EH (cell line): ENCODE data around the gene FANK1.

Experiments
- DNase-seq: peaks from one replicate; pipeline ENCODE4 v3.0.0-alpha.2; 2015; ENCODE audit warnings: low read depth

The FANK1 gene

DNA sequence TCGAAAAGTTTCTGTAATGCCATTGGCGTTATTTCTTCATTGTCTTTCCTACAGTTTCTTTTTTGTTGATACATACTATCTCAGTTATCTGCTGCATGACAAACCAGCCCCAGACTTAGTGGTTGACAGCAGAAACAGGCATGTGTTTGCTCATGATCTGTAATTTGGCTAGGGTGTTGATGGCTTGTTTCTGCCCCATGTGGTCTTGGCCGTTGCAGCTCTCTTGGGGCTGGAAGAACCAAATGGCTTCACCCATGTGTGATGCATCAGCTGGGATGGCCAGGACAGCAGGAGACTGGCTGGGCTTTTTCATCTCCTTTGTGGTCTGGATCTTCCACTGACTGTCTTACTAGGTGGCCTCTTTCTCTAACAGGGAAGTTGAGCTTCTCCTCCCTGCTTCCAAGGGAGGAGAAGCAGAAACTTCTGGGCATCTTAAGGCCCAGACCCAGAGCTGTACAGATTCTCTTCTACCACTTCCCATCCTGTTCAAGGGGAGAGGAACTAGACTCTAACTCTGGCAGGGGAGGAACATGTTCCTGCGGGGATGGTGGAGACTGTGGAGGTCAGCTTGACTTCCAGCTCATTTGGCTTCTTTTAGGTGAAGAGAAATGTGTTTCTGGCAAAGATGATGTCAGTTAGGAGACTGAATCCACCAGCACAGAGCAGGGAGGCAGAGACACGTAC is 89.3 kb downstream of the FANK1 start:
- peak; percentile 18 for DNase-seq

DNA sequence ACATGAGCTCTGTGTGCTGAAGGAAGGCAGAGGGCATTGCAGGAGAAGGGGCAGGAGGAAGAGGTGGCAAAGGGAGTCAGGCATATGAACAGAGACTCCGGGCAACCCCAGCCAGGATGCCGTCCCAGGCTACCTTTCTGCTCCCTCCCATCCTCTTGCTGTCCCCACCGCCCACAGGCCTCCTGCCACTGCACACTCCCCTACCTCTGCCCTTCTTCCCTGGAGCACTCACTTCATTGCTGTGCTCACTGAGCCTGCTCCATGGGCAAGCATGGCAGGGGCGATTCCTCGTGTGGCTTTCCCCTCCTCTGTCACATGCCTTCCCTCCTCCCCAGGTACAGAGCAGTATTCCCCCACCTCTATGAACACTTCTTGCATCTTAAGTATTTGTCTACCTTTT is 93.4 kb downstream of the FANK1 start:
- no peak for DNase-seq

DNA sequence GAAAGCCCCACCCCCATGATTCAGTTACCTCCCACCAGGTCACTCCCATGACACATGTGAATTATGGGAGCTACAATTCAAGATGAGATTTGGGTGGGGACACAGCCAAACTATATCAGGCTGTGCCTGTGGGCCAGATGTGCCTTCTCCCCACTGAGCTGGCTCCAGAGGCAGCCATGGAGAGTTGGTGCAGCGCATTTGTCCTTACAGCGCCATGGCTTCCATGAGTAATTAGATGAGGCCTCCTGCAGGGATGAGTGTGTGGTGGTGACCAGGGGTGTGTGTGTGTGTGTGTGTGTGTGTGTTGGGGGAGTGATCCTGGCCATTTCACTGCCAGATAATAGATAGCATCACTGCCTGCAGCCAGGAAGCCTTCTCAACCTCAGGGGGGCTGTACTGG is 94.6 kb downstream of the FANK1 start:
- no peak for DNase-seq

DNA sequence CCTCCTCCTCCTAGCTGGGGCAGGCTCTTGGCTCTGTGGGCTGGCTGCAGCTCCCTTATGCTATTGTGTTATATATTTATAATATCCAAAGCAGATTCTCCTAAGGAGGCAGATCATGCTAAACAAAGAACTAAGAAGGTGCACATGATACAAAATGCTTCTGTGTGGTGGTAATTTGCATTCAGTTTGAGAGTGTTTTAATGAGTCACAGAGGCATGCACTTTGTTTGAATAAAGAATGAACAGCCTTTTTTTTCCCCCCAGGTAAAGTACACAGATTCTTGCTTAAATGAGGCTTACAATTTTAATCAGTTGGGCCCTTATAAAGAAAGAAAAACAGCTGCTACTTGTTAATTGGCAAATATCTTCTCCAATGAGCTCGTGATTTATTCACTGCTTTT is 95.0 kb downstream of the FANK1 start:
- no peak for DNase-seq

DNA sequence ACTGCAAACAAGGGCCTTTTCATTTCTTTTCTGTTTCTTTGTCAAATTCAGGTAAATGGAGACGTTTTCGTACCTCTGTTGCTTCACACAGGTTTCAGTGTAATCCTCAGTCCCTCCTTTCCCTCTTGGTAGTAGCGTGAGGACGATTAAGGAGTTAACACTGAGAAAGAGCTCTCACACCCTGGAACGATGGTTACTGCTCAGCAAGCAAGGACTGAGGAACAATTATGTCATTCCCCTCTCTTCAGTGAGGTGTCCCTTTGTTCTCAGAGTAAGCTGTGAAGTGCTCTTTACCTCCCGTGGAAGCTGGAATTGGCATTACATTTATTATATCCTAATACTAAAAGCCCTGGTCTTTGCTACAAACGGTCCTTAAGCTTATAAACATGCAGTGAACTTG is 95.9 kb downstream of the FANK1 start:
- no peak for DNase-seq

DNA sequence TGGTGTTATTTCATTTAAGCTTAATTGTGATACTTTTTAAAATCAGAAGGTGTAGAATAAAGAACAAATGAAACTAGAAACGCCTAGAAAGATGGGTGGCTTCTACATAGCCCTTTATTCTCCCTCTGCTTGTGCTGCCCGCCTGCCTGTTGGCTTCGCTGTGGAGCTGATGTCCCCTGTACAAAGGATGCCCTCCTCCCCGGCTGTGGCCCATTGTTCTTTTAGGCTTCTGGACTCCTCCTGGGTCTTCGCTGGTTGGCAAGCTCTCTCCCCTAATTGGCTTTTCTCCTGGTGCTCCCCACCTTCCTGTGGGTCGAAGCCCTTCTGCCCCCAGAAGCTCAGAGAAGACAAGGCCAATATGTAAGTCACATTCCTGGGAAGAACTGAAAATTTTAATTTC is 98.2 kb downstream of the FANK1 start:
- no peak for DNase-seq

DNA sequence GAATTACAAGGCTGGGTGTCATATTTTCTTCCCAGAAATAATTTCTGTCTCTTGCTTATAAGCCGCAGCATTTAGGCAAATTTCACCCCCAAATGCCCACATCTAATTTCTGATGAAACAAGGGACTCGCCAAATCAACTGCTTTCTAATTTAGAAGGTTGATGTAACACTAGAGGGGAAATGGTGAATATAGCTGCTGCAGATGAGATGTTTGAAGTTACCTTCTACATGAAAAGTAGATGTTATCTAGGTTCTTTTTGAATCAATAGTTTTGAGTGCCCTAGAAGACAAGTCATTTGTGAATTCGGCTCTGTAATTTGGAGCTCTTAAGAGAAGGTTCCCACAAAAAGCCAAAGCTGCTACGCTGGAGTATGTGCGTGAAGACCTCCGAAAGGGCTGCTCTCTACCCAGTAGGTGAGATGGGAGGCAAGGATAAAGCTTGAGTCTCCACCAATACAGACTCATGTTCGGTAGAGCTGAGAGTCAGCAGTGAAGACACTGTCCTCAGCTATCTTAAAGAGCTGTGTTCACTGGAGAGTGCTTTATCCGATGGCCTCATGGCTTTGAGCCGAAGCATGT is 99.5 kb downstream of the FANK1 start:
- DNase-seq: no peak

DNA sequence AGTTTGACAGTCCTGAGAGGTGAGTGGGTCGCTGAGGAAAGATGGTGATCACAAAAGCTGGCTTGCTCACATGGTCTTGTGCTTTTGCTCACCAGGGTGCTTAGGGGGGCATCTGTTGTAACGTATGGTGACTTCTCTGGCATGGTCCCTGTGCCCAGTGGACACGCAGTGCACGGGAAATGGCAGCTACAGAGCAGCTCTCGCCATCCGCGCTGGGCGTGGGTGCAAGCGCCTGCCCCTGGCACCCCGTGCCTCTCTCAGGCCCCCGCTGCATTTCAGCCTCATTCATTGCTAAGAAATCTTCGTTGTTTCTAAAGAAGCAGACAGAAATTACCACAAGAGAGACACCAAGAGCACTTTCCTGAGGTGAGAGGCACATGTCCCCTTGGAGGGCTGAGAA is 101.2 kb downstream of the FANK1 start:
- DNase-seq: no peak

DNA sequence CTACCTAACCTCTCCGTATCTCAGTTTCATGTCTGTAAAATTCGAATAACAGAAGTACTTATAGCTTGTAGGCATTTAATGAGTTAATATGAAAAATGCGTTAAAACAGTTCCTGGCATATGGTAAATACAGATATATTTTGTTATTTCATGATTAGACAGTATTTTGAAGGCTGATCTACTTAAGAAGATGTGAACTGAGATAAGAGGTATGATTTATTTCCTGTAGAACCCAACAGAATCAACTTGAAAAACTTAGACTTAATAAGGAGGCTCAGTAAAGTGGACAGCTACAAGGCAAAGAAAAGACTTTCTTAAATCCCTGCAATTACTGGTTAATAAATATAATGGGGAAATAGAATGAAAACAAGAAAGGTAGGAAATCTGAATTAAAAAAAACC is 103.3 kb downstream of the FANK1 start:
- no peak for DNase-seq

DNA sequence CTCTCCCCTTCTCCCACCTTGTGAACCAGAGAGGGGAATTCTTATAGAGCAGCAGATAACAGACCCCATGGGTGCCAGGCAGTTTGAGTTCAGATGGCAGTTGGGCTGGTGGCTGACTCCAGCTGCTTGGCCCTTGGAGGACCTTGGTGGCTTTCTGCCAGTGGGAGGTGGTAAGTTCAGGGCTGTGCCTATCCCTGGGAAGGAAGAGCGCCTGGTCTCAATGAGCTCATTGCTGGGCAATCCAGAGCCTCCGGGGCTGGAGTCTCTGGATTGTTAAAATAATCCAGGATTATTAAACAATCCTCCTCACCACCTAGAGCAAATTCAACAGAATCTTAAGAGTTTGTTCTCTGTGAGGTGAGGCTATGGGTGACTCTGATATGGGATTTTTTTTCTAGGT is 105.2 kb downstream of the FANK1 start:
- DNase-seq: peak; percentile 84

DNA sequence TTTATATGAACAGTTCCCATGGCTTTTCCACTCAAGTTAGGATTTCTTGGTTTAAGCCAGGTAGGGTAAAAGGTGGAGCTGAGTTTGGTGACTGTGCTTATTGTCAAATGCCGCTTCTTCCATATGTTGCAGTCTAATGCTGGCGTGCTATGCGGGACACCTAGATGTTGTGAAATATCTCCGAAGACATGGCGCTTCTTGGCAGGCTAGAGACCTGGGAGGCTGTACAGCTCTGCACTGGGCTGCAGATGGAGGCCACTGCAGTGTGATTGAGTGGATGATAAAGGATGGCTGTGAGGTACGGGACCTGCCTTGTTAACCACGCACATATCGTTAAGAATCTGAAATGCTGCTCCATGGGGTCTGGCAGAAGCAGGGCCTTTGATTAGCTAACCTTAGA is 108.4 kb downstream of the FANK1 start:
- DNase-seq: no peak

DNA sequence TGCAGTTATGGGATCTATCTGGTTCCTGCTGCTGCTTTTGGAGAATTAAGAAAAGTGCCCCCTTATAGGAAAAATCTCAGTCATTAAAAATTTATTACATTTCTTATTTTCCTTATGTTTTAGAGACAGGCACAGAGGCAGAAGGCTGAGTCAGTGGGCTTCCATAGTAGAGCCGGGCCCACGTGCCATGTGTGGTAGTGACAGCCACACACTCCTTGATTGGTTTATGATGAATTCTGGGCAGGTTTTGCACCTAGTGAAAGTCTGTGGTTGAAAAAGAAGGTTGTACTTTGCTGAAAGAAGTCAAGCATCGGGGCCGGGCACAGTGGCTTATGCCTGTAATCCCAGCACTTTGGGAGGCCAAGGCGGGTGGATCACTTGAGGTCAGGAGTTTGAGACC is 109.9 kb downstream of the FANK1 start:
- no peak for DNase-seq

DNA sequence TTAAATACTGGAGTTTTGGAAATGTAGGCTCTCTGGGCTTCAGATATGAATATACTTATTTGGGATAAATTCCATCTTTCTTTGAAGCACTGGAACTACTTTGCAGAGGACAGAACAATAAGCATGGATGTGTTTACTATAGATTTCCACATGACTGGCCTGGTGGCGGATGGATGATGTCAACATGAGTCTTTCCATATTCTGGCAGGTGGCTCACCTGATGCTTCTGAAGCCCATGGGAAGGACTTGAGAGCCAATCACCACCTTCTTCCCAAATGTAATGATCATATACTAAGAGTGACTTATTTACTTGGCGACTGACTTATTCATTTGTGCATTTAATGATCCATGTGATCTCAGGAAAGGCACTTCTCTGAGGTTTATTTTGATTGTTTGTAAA is 110.5 kb downstream of the FANK1 start:
- DNase-seq: no peak

DNA sequence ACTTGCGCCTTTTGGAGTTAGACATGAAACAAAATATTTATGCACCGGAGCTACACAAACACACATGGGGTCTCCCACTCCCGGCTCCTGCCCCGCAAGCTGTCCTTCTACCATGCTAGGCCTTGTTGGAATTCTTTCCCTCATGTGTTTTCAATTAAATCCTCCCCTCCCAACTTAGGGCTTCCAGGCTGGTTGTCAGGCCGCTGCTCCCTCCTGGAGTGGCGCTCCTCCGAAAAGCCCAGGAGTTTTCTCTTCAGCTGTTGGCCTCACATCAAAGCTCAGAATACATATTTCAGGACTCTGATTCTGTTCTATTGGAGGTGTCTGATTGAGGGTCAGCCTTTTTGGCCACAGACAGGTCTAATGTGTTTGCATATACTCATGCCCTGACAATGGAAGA is 113.3 kb downstream of the FANK1 start:
- no peak for DNase-seq

DNA sequence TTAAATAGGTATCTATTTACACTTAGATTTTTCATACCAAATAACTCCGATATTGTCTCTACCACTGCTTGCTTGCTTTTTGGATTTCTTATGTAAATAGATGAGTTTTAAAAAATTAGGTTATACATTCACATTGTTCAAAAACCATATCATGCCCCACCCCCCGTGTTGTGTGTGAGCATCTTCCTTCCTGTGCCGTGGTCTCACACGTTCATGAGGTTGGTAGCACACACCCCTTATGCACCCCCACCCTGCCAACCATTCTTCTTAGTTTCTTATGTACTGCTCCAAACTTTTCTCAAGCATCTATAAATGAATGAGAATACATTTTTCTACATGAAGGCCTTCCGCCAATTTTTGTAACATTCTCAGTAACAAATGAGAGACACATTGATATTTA is 115.6 kb downstream of the FANK1 start:
- DNase-seq: no peak

DNA sequence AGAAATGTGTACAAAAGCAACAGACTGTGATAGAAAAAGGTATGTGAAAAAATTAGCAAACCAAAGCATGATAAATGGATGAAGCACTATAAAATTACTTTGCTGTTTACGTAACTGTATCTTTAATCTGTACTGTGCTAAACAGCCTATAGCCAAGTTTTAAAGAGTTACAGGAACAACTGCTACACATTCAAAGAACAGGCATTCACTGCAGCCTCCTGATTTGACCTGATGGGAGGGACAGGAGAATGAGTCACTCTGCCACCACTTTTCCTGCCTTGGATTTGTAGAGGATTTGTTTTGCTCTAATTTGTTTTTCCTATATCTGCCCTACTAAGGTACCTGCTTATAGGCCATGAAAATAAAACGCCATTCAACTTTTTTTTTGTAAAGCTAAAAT is 116.1 kb downstream of the FANK1 start:
- peak; percentile 45 for DNase-seq

DNA sequence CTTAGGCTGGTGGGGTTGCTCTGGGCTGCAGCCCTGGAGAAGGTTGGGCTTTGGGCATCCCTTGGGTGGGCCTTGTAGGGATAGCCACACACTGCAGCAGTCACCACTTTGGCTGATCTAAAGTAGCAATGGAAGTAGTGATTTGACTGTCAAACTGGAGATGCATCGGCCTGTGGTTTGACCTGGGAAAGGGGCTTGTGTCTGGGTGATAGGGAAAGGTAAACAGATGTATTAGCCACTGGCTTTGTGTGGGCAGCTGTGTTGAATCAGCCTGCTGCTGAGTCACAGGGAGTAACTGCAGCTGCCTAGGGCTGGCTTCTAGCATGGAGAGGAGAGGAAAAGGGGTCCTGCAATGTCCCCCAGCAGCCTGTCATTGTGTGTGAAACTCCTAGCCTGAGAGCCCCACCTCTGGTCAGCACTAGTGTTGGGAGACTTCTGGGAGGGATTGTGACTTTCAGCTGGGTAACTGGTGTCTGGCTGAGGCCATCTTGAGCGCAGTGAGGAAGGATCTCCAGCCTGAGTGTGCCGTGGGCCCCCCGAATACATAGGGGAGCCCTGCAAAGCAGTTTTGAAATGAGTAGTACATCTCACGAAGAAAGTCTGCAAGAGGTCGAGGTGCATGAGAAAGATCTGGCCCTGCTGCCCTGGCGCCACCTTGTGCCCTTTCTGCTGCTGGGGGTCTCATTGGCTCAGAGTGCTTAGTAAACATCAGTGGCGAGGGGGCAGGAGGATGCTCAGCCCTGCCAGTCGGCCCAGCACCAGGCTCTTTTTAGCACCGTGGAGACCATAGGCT is 117.3 kb downstream of the FANK1 start:
- peak; percentile 82 for DNase-seq

DNA sequence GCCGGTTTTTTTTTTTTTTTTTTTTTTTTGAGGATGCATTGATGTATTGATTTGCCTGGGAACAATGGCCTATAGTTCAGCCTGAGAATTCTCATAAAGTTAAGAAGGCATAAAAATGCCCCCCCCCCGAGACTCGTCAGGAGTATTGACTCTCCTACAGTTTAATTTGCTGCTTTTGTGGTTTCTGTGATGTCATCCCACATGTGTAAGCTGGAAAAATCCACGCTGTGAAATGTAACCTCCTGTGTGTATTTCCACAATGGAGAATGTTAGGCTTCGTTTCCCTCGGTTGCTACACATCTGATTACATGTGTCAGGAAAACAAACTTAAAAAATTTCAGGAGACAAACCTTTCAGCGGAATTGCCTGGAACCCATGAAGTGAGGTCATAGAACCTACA is 117.9 kb downstream of the FANK1 start:
- peak; percentile 84 for DNase-seq

DNA sequence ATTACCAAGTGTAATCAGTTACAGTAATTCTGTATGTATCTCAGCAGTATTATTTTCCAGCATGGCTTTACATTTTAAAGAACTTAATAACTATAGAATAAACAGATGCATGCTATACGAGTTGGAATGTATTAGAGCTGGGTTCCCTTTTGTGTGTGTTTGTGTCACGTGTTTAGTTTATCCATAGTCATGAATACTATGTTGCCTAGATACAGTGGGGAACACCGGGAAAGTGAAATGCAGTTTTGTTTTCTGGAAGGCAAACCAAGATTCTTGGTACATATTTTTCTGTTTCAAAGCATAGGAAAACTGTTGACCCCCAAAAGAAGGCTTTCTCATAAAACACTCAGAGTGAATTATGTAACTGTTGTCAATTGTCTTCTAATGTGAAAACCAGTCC is 119.0 kb downstream of the FANK1 start:
- no peak for DNase-seq

DNA sequence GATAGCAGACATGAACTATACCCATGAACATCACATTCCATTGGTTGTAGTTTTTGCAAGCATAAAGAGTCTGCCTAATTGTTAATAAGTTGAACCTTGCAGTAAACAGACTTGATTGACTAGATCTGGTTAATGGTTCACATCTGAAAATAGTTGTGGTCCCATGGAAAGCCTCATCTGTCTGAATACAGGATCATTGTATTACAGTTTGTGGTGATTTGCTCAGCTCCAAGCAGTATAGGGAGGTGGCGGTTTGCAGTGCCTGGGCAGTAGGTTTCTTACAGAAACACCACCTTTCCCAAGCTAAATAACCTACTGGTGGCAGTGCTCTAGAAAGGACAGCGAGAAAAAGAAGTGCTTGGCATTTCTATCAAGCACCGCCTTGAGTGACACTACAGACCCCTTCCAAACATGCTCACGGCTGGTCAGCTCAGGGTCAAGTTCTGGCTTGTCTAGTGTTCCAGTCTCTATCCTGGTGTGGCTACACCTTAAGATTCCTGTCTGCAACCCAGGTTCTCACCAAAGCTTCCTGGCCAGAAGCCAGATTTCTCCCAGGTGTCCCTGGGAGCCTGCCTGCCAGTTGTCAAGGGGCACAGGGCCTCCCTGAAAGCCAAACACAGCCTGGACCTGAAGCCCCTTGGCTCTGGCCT is 119.9 kb downstream of the FANK1 start:
- no peak for DNase-seq

DNA sequence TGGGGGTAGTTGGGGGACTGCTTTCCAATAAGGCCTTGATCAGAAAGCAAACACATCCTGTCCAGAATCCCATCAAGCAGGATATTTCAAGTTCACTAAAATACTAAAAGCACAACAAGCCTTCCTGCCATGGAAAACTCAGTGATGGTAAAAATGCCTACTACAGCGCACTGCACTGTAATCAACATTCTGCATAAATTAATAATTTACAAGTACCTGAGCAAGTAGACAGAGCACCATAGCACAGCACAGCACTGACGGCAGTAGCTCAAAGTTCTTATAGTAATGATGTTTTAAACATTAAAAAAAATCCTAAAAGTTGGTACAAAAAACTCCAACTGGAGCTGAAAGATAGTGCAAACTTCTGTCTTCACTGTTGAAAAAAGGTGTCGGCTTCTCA is 120.5 kb downstream of the FANK1 start:
- no peak for DNase-seq

DNA sequence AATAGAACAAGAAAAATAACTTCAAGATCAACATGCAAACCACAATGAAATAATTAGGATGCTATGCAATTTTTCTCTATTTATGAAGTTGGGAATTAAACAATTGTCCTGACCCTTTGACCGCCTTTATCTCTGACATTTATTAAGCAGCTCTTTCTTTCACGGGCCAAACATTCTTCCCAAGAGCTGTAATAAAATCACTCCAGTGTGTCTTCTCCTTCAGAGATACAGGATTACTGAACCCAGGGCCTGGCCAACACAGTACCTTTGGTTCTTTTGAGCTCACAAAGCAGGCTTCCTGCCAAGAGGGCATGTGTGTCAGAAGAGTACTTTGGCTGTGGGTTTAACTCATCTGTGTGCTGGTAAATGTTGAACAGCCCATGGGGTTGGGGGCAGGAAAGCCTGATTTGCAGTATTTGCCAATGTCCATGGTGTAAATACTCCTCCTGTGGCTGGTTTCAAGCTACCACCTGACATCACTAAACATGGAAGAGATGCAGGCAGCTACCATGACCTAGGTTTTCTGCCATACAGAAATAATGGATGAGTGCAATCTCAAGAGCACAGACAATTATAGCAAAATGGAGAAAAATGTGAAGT is 121.7 kb downstream of the FANK1 start:
- DNase-seq: peak; percentile 94
